Peyer's patch (tissue), 4 donors: Measurements from ENCODE around the gene GOLGA5. TPM values are rescaled to one million over a fixed set of nuclear protein-coding genes. Genes with fewer than 3 reads are reported as not detected.
"Not testable (repeated sequence)": the region's sequence is repeated elsewhere in the genome, so short reads cannot be mapped to it uniquely, and the experiment has no call there.

Experiments used
- DNase-seq, 3 donors: peaks; one replicate each; pipeline ENCODE4 v3.0.0-alpha.2; 2017 to 2019
- H3K27ac ChIP-seq, 4 donors: fragments of 200-600 bp; sonication (generic); one replicate each; pipeline ENCODE4 v1.5.1; 2016 to 2019
- H3K27me3 ChIP-seq, 2 donors: fragments of 200-600 bp; sonication (generic); one replicate each; pipeline ENCODE4 v1.5.1; 2019
- H3K36me3 ChIP-seq, 3 donors: fragments of 200-600 bp; sonication (generic); one replicate each; pipeline ENCODE4 v1.5.1; 2016 to 2019
- H3K4me1 ChIP-seq, 4 donors: fragments of 200-600 bp; sonication (generic); one replicate each; pipeline ENCODE4 v1.5.1; 2016 to 2019
- H3K4me3 ChIP-seq, 4 donors: fragments of 200-600 bp; sonication (generic); 1 replicate in 3 of 4; 2 replicates in 1 of 4; pipeline ENCODE4 v1.5.1; 2016 to 2019; ENCODE audit warnings: mild to moderate bottlenecking in 1 of 4
- H3K9me3 ChIP-seq, 4 donors: fragments of 200-600 bp; sonication (generic); one replicate each; pipeline ENCODE4 v1.5.1; 2016 to 2019; ENCODE audit warnings: mild to moderate bottlenecking in 1 of 4
- CTCF ChIP-seq, 6 experiments: fragments of 450-650 bp in 4 of 6; fragments of 200-600 bp in 2 of 6; sonication (generic) in 1 of 6; IDR thresholded peaks; one replicate each; pipeline ENCODE4 v1.5.1; 2017 to 2019; ENCODE audit warnings: antibody characterized with exemption in 6 of 6, mild to moderate bottlenecking in 3 of 6, moderate library complexity in 1 of 6
- POLR2A ChIP-seq, 2 donors: fragments of 450-650 bp; IDR thresholded peaks; one replicate each; pipeline ENCODE4 v1.5.1; 2017; ENCODE audit warnings: antibody characterized with exemption in 2 of 2, mild to moderate bottlenecking in 2 of 2, moderate library complexity in 2 of 2
- total RNA-seq, 4 donors: library from RNA; depleted of rRNA; stranded (reverse); fragments of >200 nt; gene quantifications; one replicate each; pipeline ENCODE4 v1.1.0, GENCODE V29; 2016

Gene GOLGA5
- total RNA-seq, 4 donors from 2014 or later: 29.9 to 49.5 (median 34.6) TPM

- Histone ChIP-seq H3K36me3 (no peaks in the 10 kb centered on the region), H3K27me3 (no peaks in the 10 kb centered on the region), H3K4me1 (no peaks in the 10 kb centered on the region), H3K9me3 (no peaks in the 10 kb centered on the region), H3K4me3 (no peak overlapping the region), H3K27ac (no peak overlapping the region)
- no peak for DNase-seq
- TF ChIP-seq POLR2A (IDR thresholded peaks at IDR 0.05) (no peak), CTCF (IDR thresholded peaks at IDR 0.05) (no peak)
These were observed 53.2 kb downstream of the GOLGA5 start for GRCh38 chr14:92847278-92847677.

GRCh38 chr14:92847749-92848148 is 53.6 kb downstream of the GOLGA5 start:
- no peak overlapping the region for H3K4me3 ChIP-seq
- H3K4me1 ChIP-seq: no peaks in the 10 kb centered on the region
- no peak for TF ChIP-seq CTCF (IDR thresholded peaks at IDR 0.05)
- TF ChIP-seq POLR2A (IDR thresholded peaks at IDR 0.05): no peak
- no peaks in the 10 kb centered on the region for H3K9me3 ChIP-seq
- DNase-seq: no peak
- H3K36me3 ChIP-seq: no peaks in the 10 kb centered on the region
- H3K27ac ChIP-seq: no peak overlapping the region
- no peaks in the 10 kb centered on the region for H3K27me3 ChIP-seq

GRCh38 chr14:92848887-92849286 is 54.8 kb downstream of the GOLGA5 start:
- no peak for DNase-seq
- no peak overlapping the region for H3K27ac ChIP-seq
- no peaks in the 10 kb centered on the region for H3K27me3 ChIP-seq
- H3K4me3 ChIP-seq: no peak overlapping the region
- no peaks in the 10 kb centered on the region for H3K9me3 ChIP-seq
- no peaks in the 10 kb centered on the region for H3K36me3 ChIP-seq
- H3K4me1 ChIP-seq: no peaks in the 10 kb centered on the region
- TF ChIP-seq POLR2A (IDR thresholded peaks at IDR 0.05) (no peak), CTCF (IDR thresholded peaks at IDR 0.05) (no peak)

GRCh38 chr14:92850492-92850891 is 56.4 kb downstream of the GOLGA5 start:
- Histone ChIP-seq H3K9me3 (no peaks in the 10 kb centered on the region), H3K27ac (no peak overlapping the region), H3K36me3 (no peaks in the 10 kb centered on the region), H3K4me3 (no peak overlapping the region), H3K27me3 (no peaks in the 10 kb centered on the region), H3K4me1 (no peaks in the 10 kb centered on the region)
- TF ChIP-seq POLR2A (IDR thresholded peaks at IDR 0.05) (no peak), CTCF (IDR thresholded peaks at IDR 0.05) (no peak)
- DNase-seq: no peak

- H3K4me1 ChIP-seq, H3K27ac ChIP-seq, H3K9me3 ChIP-seq, DNase-seq, H3K27me3 ChIP-seq, H3K4me3 ChIP-seq, H3K36me3 ChIP-seq: not testable (repeated sequence)
These were observed 59.0 kb downstream of the GOLGA5 start for GRCh38 chr14:92853136-92853535.

GRCh38 chr14:92860049-92860840 is 66.1 kb downstream of the GOLGA5 start:
- Histone ChIP-seq H3K9me3 (no peaks in the 10 kb centered on the region), H3K27ac (no peak overlapping the region), H3K4me1 (no peaks in the 10 kb centered on the region), H3K27me3 (no peaks in the 10 kb centered on the region), H3K36me3 (no peaks in the 10 kb centered on the region), H3K4me3 (no peak overlapping the region)
- DNase-seq: no peak
- TF ChIP-seq CTCF (IDR thresholded peaks at IDR 0.05) (no peak), POLR2A (IDR thresholded peaks at IDR 0.05) (no peak)
